Measurements from ENCODE around the gene RXRB. TPM values are rescaled to one million over a fixed set of nuclear protein-coding genes. Genes with fewer than 3 reads are reported as not detected.
A peak's percentile ranks its signal among the peaks of the same experiment; 100 is the strongest.

The RXRB gene
- total and polyA plus RNA-seq, 2 of the 13 experiments (the other 11 are each of a cell fraction or from before 2014, with no cell fraction given): 26.7 to 55.7 TPM

DNA sequence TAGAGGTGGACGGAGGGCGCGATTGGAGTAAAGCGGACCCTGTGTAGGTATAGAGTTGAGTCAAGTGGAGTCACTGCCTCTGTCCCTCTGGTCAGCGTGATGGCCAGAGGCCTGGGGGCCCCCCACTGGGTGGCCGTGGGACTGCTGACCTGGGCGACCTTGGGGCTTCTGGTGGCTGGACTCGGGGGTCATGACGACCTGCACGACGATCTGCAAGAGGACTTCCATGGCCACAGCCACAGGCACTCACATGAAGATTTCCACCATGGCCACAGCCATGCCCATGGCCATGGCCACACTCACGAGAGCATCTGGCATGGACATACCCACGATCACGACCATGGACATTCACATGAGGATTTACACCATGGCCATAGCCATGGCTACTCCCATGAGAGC lies 681 bp upstream of the RXRB start (continued):
- TF ChIP-seq, protein P1, sequence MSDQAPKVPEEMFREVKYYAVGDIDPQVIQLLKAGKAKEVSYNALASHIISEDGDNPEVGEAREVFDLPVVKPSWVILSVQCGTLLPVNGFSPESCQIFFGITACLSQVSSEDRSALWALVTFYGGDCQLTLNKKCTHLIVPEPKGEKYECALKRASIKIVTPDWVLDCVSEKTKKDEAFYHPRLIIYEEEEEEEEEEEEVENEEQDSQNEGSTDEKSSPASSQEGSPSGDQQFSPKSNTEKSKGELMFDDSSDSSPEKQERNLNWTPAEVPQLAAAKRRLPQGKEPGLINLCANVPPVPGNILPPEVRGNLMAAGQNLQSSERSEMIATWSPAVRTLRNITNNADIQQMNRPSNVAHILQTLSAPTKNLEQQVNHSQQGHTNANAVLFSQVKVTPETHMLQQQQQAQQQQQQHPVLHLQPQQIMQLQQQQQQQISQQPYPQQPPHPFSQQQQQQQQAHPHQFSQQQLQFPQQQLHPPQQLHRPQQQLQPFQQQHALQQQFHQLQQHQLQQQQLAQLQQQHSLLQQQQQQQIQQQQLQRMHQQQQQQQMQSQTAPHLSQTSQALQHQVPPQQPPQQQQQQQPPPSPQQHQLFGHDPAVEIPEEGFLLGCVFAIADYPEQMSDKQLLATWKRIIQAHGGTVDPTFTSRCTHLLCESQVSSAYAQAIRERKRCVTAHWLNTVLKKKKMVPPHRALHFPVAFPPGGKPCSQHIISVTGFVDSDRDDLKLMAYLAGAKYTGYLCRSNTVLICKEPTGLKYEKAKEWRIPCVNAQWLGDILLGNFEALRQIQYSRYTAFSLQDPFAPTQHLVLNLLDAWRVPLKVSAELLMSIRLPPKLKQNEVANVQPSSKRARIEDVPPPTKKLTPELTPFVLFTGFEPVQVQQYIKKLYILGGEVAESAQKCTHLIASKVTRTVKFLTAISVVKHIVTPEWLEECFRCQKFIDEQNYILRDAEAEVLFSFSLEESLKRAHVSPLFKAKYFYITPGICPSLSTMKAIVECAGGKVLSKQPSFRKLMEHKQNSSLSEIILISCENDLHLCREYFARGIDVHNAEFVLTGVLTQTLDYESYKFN (CRISPR knock-in tag; conservative IDR thresholded peaks at IDR 0.05): no peak
- TF ChIP-seq AFF4 (CRISPR knock-in tag; IDR thresholded peaks at IDR 0.05): no peak
- no peak for TF ChIP-seq ZBTB26 (CRISPR knock-in tag; IDR thresholded peaks at IDR 0.05; ENCODE audit: borderline replicate concordance)
- TF ChIP-seq CEBPZ (IDR thresholded peaks at IDR 0.05; ENCODE audit: low read length): no peak
- TF ChIP-seq ZC3H13 (CRISPR knock-in tag; IDR thresholded peaks at IDR 0.05): 0 out of 2 replicates have a peak, but pooled peaks have one; percentile 19
- TF ChIP-seq ATF7 (IDR thresholded peaks at IDR 0.05): no peak
- no peak for TF ChIP-seq ATF7 (CRISPR knock-in tag; IDR thresholded peaks at IDR 0.05)
- no peak for TF ChIP-seq AKNA (CRISPR knock-in tag; IDR thresholded peaks at IDR 0.05; ENCODE audit: borderline replicate concordance)
- TF ChIP-seq JUND (CRISPR knock-in tag; IDR thresholded peaks at IDR 0.05): 0 out of 2 replicates have a peak, but pooled peaks have one; percentile 37
- no peak for TF ChIP-seq GFI1 (CRISPR knock-in tag; IDR thresholded peaks at IDR 0.05; ENCODE audit: borderline replicate concordance)
